HepG2 (cell line): Measurements from ENCODE around the gene CREB3. TPM values are rescaled to one million over a fixed set of nuclear protein-coding genes. Genes with fewer than 3 reads are reported as not detected.

ENCODE experiments used
- AGO2 ChIP-seq: fragments of 200-400 bp; formaldehyde crosslinking; optimal IDR thresholded peaks from 2 replicates; pipeline ENCODE3; 2017; ENCODE audit warnings: mild to moderate bottlenecking, low read depth, low read length, moderate library complexity
- BCL6 ChIP-seq: IDR thresholded peaks from 2 replicates; pipeline ENCODE4 v1.6.1; 2016; ENCODE audit warnings: missing genetic modification reagents, missing compliant biosample characterization
- BRF2 ChIP-seq: sonication (generic); formaldehyde crosslinking; IDR thresholded peaks from 2 replicates; pipeline ENCODE4 v1.8.1; 2022; ENCODE audit warnings: mild to moderate bottlenecking, missing genetic modification reagents
- FOSL1 ChIP-seq: sonication (generic); formaldehyde crosslinking; IDR thresholded peaks from 2 replicates; pipeline ENCODE4 v1.9.0; 2021; ENCODE audit warnings: missing genetic modification reagents, borderline replicate concordance
- KDM6A ChIP-seq: IDR thresholded peaks from 2 replicates; pipeline ENCODE4 v1.6.1; 2016; ENCODE audit warnings: low read depth
- KLF11 ChIP-seq: IDR thresholded peaks from 2 replicates; pipeline ENCODE4 v1.6.1; 2016; ENCODE audit warnings: missing compliant biosample characterization
- MBNL3 ChIP-seq: fragments of 250-450 bp; sonication (Bioruptor Pico); conservative IDR thresholded peaks from 2 replicates; pipeline ENCODE4 v1.8.0; 2022; ENCODE audit warnings: mild to moderate bottlenecking, inconsistent platforms
- MEIS2 ChIP-seq: sonication (generic); formaldehyde crosslinking; IDR thresholded peaks from 2 replicates; pipeline ENCODE4 v1.9.0; 2021; ENCODE audit warnings: mild to moderate bottlenecking, missing genetic modification reagents
- NAIF1 ChIP-seq: sonication (generic); formaldehyde crosslinking; IDR thresholded peaks from 2 replicates; pipeline ENCODE4 v1.5.0; 2020; ENCODE audit warnings: mild to moderate bottlenecking, missing genetic modification reagents, borderline replicate concordance
- NONO ChIP-seq, 2 experiments: fragments of 450-650 bp in 1 of 2; sonication (generic) in 1 of 2; formaldehyde crosslinking in 1 of 2; IDR thresholded peaks in 1 of 2; conservative IDR thresholded peaks in 1 of 2; 2 replicates each; pipeline versions ENCODE4 v1.6.1 to v1.8.0; 2017 to 2022; ENCODE audit warnings: mild to moderate bottlenecking in 1 of 2, missing genetic modification reagents in 1 of 2, moderate library complexity in 1 of 2
- PHF20 ChIP-seq: sonication (generic); formaldehyde crosslinking; IDR thresholded peaks from 2 replicates; pipeline ENCODE4 v1.5.0; 2020; ENCODE audit warnings: mild to moderate bottlenecking, missing genetic modification reagents
- PPARG ChIP-seq: conservative IDR thresholded peaks from 2 replicates; pipeline ENCODE4 v1.6.1; 2016; ENCODE audit warnings: missing biosample characterization, missing genetic modification reagents
- RCOR2 ChIP-seq: IDR thresholded peaks from 2 replicates; pipeline ENCODE4 v1.6.1; 2016; ENCODE audit warnings: missing biosample characterization, missing genetic modification reagents
- SMYD3 ChIP-seq: sonication (generic); formaldehyde crosslinking; IDR thresholded peaks from 2 replicates; pipeline ENCODE4 v1.8.1; 2023; ENCODE audit warnings: mild to moderate bottlenecking, missing genetic modification reagents
- TFDP2 ChIP-seq: sonication (generic); formaldehyde crosslinking; IDR thresholded peaks from 2 replicates; pipeline ENCODE4 v1.4.0; 2020; ENCODE audit warnings: missing genetic modification reagents
- YY1 ChIP-seq: IDR thresholded peaks from 2 replicates; pipeline ENCODE4 v1.6.1; 2011; ENCODE audit warnings: low read length, low read depth, moderate library complexity, mild to moderate bottlenecking; ENCODE audit not compliant: insufficient read depth, insufficient replicate concordance
- ZBTB7A ChIP-seq: sonication (generic); formaldehyde crosslinking; IDR thresholded peaks from 2 replicates; pipeline ENCODE4 v1.8.0; 2022; ENCODE audit warnings: mild to moderate bottlenecking, missing genetic modification reagents
- ZNF256 ChIP-seq: sonication (generic); formaldehyde crosslinking; conservative IDR thresholded peaks from 2 replicates; pipeline ENCODE4 v1.4.0; 2020; ENCODE audit warnings: missing genetic modification reagents
- ZNF280B ChIP-seq: sonication (generic); formaldehyde crosslinking; IDR thresholded peaks from 2 replicates; pipeline ENCODE4 v1.5.0; 2020; ENCODE audit warnings: missing genetic modification reagents, mild to moderate bottlenecking, borderline replicate concordance
- ZNF3 ChIP-seq: IDR thresholded peaks from 2 replicates; pipeline ENCODE4 v1.7.0; 2017; ENCODE audit warnings: inconsistent platforms
- ZNF362 ChIP-seq: sonication (generic); formaldehyde crosslinking; IDR thresholded peaks from 2 replicates; pipeline ENCODE4 v1.4.0; 2020; ENCODE audit warnings: missing genetic modification reagents, mild to moderate bottlenecking, borderline replicate concordance
- ZNF512 ChIP-seq: sonication (generic); formaldehyde crosslinking; IDR thresholded peaks from 2 replicates; pipeline ENCODE4 v1.4.0; 2020; ENCODE audit warnings: mild to moderate bottlenecking, missing genetic modification reagents
- ZNF557 ChIP-seq: sonication (generic); formaldehyde crosslinking; IDR thresholded peaks from 2 replicates; pipeline ENCODE4 v1.4.0; 2020; ENCODE audit warnings: missing genetic modification reagents
- ZNF703 ChIP-seq: sonication (generic); formaldehyde crosslinking; IDR thresholded peaks from 2 replicates; pipeline ENCODE4 v1.5.1; 2020; ENCODE audit warnings: missing genetic modification reagents, mild to moderate bottlenecking, moderate library complexity, borderline replicate concordance
- ZNF777 ChIP-seq: sonication (generic); formaldehyde crosslinking; IDR thresholded peaks from 2 replicates; pipeline ENCODE4 v1.4.0; 2020; ENCODE audit warnings: missing genetic modification reagents
- polyA plus RNA-seq, 8 experiments: library from polyadenylated mRNA; depleted of rRNA in 3 of 8; stranded (reverse) in 7 of 8; unstranded in 1 of 8; fragments of >200 nt; fragmentation: Illumina TruSeq in 4 of 8; extraction: Trizol in 4 of 8; gene quantifications; 2 replicates each; pipeline versions ENCODE4 v1.2.1 to v1.2.3, GENCODE V29; 2011 to 2016; ENCODE audit warnings: low read depth in 4 of 8, missing spikeins in 1 of 8, mixed read lengths in 1 of 8; ENCODE audit not compliant: insufficient read depth in 1 of 8
- total RNA-seq, 5 experiments: library from RNA; depleted of rRNA; stranded (reverse); fragments of >200 nt; fragmentation: Illumina TruSeq; extraction: Trizol; gene quantifications; 2 replicates each; pipeline ENCODE4 v1.2.3, GENCODE V29; 2016; ENCODE audit warnings: low read depth in 1 of 5

The CREB3 gene
- total and polyA plus RNA-seq, 2 of the 13 experiments (the other 11 are each of a cell fraction or from before 2014, with no cell fraction given), result 11.1 to 34.2 TPM

GRCh38 chr9:35748858-35749514 is 16.5 kb downstream of the CREB3 start, which contains the start of the genes GBA2 and RGP1 (continued):
- TF ChIP-seq ZNF280B (CRISPR knock-in tag) (no peak), ZNF3 (CRISPR knock-in tag) (no peak), AGO2 (no peak), PPARG (CRISPR knock-in tag) (no peak), ZNF256 (CRISPR knock-in tag) (no peak), ZNF703 (no peak), ZNF512 (no peak), MBNL3 (CRISPR knock-in tag) (no peak), ZNF557 (no peak), YY1 (peak; percentile 68), FOSL1 (CRISPR knock-in tag) (no peak), BRF2 (peak; percentile 51; the same call in 1 of the 2 replicates), NAIF1 (no peak), NONO (IDR thresholded peaks at IDR 0.05) (no peak), NONO (CRISPR knock-in tag; conservative IDR thresholded peaks at IDR 0.05) (no peak), PHF20 (CRISPR knock-in tag) (peak; percentile 75), MEIS2 (CRISPR knock-in tag) (no peak; the same call in none of the 2 replicates), ZNF362 (no peak), KLF11 (no peak), KDM6A (CRISPR knock-in tag) (no peak), BCL6 (CRISPR knock-in tag) (no peak), SMYD3 (CRISPR knock-in tag) (no peak), ZNF777 (CRISPR knock-in tag) (peak; percentile 83), TFDP2 (CRISPR knock-in tag) (peak; percentile 36; the same call in 1 of the 2 replicates), ZBTB7A (CRISPR knock-in tag) (no peak), RCOR2 (CRISPR knock-in tag) (no peak)
